ENCODE data around the gene UBN1.

Gene UBN1

DNA sequence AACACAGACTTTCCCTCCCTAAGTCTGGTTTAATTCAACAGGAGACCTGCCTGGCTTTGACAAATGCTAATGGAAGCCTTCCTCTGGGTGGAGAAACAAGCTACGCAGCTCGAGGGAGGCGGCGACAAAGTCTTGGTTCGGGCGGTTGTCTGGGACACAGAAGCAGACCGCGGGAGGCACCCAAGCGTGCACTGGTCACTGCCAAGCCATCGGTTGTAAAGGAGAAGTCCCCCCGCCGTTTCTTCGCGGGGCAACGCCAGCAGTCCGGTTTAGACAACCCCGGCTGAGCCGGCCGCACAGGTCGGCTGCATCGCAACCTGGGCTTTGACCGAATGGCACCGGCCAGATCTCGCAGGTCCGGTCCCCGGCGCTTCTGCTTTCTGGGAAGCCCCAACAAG lies 779 bp upstream of the UBN1 start:
- peak overlapping the region; percentile 98 for H3K9ac ChIP-seq (ENCODE audit: insufficient read length)
- no peaks in the 10 kb centered on the region for H3K9me3 ChIP-seq (ENCODE audit: low read depth, low read length)
- TF ChIP-seq POLR2AphosphoS5 (IDR thresholded peaks at IDR 0.05; ENCODE audit: borderline replicate concordance, low read depth, low read length) = no peak
- no peak for TF ChIP-seq EZH2 (IDR thresholded peaks at IDR 0.05)
- no peak for TF ChIP-seq FOXP2 (optimal IDR thresholded peaks at IDR 0.05; ENCODE audit: control extremely low read depth, extremely low read length, insufficient read depth)
- peaks cover 38% of the 10 kb centered on the region for H3K36me3 ChIP-seq (ENCODE audit: insufficient read depth, low read length)
- H3K4me3 ChIP-seq = peak overlapping the region; percentile 95
- no peak for DNase-seq (ENCODE audit: low read depth, low spot score)
- 0 out of 2 replicates have a peak overlapping the region, but pooled peaks have one; percentile 82 for H3K27ac ChIP-seq

GRCh38 chr16:4847774-4848587 lies 700 bp downstream of the UBN1 start:
- no peak for TF ChIP-seq POLR2AphosphoS5 (IDR thresholded peaks at IDR 0.05; ENCODE audit: borderline replicate concordance, low read depth, low read length)
- no peak for TF ChIP-seq FOXP2 (optimal IDR thresholded peaks at IDR 0.05; ENCODE audit: control extremely low read depth, extremely low read length, insufficient read depth)
- TF ChIP-seq EZH2 (IDR thresholded peaks at IDR 0.05) = no peak
- peak overlapping the region; percentile 49; the same call in 1 of the 2 replicates for H3K27ac ChIP-seq
- H3K9me3 ChIP-seq (ENCODE audit: low read depth, low read length) = no peaks in the 10 kb centered on the region
- peaks cover 27% of the 10 kb centered on the region for H3K36me3 ChIP-seq (ENCODE audit: insufficient read depth, low read length)
- peak overlapping the region; percentile 95 for H3K4me3 ChIP-seq
- no peak for DNase-seq (ENCODE audit: low read depth, low spot score)
- peak overlapping the region; percentile 98 for H3K9ac ChIP-seq (ENCODE audit: insufficient read length)

- H3K4me3 ChIP-seq = peak overlapping the region; percentile 7
- DNase-seq (ENCODE audit: low read depth, low spot score) = no peak
- no peak for TF ChIP-seq POLR2AphosphoS5 (IDR thresholded peaks at IDR 0.05; ENCODE audit: borderline replicate concordance, low read depth, low read length)
- no peak for TF ChIP-seq EZH2 (IDR thresholded peaks at IDR 0.05)
- no peak for TF ChIP-seq FOXP2 (optimal IDR thresholded peaks at IDR 0.05; ENCODE audit: control extremely low read depth, extremely low read length, insufficient read depth)
- peaks cover 23% of the 10 kb centered on the region for H3K36me3 ChIP-seq (ENCODE audit: insufficient read depth, low read length)
- H3K9ac ChIP-seq (ENCODE audit: insufficient read length) = peak overlapping the region; percentile 43
- no peaks in the 10 kb centered on the region for H3K9me3 ChIP-seq (ENCODE audit: low read depth, low read length)
- no peak overlapping the region for H3K27ac ChIP-seq
Measured at GRCh38 chr16:4850211-4850610, 2.9 kb downstream of the UBN1 start.

- Histone ChIP-seq H3K9ac (ENCODE audit: insufficient read length) (no peak overlapping the region), H3K36me3 (ENCODE audit: insufficient read depth, low read length) (peaks cover 35% of the 10 kb centered on the region), H3K27ac (0 out of 2 replicates have a peak overlapping the region, but pooled peaks have one; percentile 34), H3K4me3 (no peak overlapping the region), H3K9me3 (ENCODE audit: low read depth, low read length) (no peaks in the 10 kb centered on the region)
- TF ChIP-seq EZH2 (IDR thresholded peaks at IDR 0.05) (no peak), POLR2AphosphoS5 (IDR thresholded peaks at IDR 0.05; ENCODE audit: borderline replicate concordance, low read depth, low read length) (no peak), FOXP2 (optimal IDR thresholded peaks at IDR 0.05; ENCODE audit: control extremely low read depth, extremely low read length, insufficient read depth) (no peak)
- no peak for DNase-seq (ENCODE audit: low read depth, low spot score)
Measured at GRCh38 chr16:4852221-4852872, 5.1 kb downstream of the UBN1 start.

DNA sequence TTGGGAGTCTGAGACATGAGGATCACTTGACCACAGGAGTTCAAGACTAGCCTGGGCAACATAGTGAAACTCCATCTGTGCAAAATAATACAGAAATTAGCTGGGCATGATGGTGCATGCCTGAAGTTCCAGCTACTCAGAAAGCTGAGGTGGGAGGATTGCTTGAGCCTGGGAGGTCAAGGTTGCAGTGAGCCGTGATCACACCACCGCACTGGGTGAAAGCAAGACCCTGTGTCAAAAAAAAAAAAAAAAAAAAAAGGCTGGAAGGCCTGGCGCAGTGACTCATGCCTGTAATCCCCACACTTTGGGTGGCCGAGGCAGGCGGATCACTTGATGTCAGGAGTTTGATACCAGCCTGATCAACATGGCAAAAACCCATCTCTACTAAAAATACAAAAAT lies 8.1 kb downstream of the UBN1 start:
- H3K27ac ChIP-seq = no peak overlapping the region
- DNase-seq (ENCODE audit: low read depth, low spot score) = no peak
- H3K9ac ChIP-seq (ENCODE audit: insufficient read length) = no peak overlapping the region
- H3K9me3 ChIP-seq (ENCODE audit: low read depth, low read length) = no peaks in the 10 kb centered on the region
- peaks cover 65% of the 10 kb centered on the region for H3K36me3 ChIP-seq (ENCODE audit: insufficient read depth, low read length)
- no peak overlapping the region for H3K4me3 ChIP-seq
- no peak for TF ChIP-seq EZH2 (IDR thresholded peaks at IDR 0.05)
- TF ChIP-seq POLR2AphosphoS5 (IDR thresholded peaks at IDR 0.05; ENCODE audit: borderline replicate concordance, low read depth, low read length) = no peak
- no peak for TF ChIP-seq FOXP2 (optimal IDR thresholded peaks at IDR 0.05; ENCODE audit: control extremely low read depth, extremely low read length, insufficient read depth)

DNA sequence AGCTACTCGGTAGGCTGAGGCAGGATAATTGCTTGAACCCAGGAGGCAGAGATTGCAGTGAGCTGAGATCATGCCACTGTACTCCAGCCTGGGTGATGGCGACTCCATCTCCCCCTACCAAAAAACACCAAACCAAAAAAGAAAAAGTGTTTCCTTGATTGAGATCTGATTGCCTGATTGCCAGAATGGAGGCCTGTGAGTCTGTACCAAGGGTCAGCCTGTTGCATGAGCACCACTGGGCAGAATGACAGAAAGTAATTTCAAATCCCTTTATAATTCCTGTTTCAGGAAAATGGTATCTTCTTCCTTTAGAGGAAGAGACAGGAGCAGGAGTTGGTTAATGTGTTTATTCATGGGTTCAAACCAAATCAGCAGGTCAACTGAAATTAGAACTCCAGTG lies 8.5 kb downstream of the UBN1 start:
- TF ChIP-seq POLR2AphosphoS5 (IDR thresholded peaks at IDR 0.05; ENCODE audit: borderline replicate concordance, low read depth, low read length) (no peak), EZH2 (IDR thresholded peaks at IDR 0.05) (no peak), FOXP2 (optimal IDR thresholded peaks at IDR 0.05; ENCODE audit: control extremely low read depth, extremely low read length, insufficient read depth) (no peak)
- Histone ChIP-seq H3K9me3 (ENCODE audit: low read depth, low read length) (no peaks in the 10 kb centered on the region), H3K36me3 (ENCODE audit: insufficient read depth, low read length) (peaks cover 69% of the 10 kb centered on the region), H3K27ac (no peak overlapping the region), H3K9ac (ENCODE audit: insufficient read length) (no peak overlapping the region), H3K4me3 (no peak overlapping the region)
- no peak for DNase-seq (ENCODE audit: low read depth, low spot score)

- Histone ChIP-seq H3K9ac (ENCODE audit: insufficient read length) (no peak overlapping the region), H3K36me3 (ENCODE audit: insufficient read depth, low read length) (peaks cover 78% of the 10 kb centered on the region), H3K9me3 (ENCODE audit: low read depth, low read length) (no peaks in the 10 kb centered on the region), H3K4me3 (no peak overlapping the region), H3K27ac (no peak overlapping the region)
- no peak for DNase-seq (ENCODE audit: low read depth, low spot score)
- TF ChIP-seq FOXP2 (optimal IDR thresholded peaks at IDR 0.05; ENCODE audit: control extremely low read depth, extremely low read length, insufficient read depth) = no peak
- no peak for TF ChIP-seq EZH2 (IDR thresholded peaks at IDR 0.05)
- TF ChIP-seq POLR2AphosphoS5 (IDR thresholded peaks at IDR 0.05; ENCODE audit: borderline replicate concordance, low read depth, low read length) = no peak
Measured at GRCh38 chr16:4859190-4859899, 12.1 kb downstream of the UBN1 start.

- no peak overlapping the region for H3K9ac ChIP-seq (ENCODE audit: insufficient read length)
- TF ChIP-seq POLR2AphosphoS5 (IDR thresholded peaks at IDR 0.05; ENCODE audit: borderline replicate concordance, low read depth, low read length) = no peak
- TF ChIP-seq EZH2 (IDR thresholded peaks at IDR 0.05) = no peak
- TF ChIP-seq FOXP2 (optimal IDR thresholded peaks at IDR 0.05; ENCODE audit: control extremely low read depth, extremely low read length, insufficient read depth) = no peak
- DNase-seq (ENCODE audit: low read depth, low spot score) = no peak
- no peak overlapping the region for H3K4me3 ChIP-seq
- H3K27ac ChIP-seq = no peak overlapping the region
- H3K36me3 ChIP-seq (ENCODE audit: insufficient read depth, low read length) = peaks cover 78% of the 10 kb centered on the region
- H3K9me3 ChIP-seq (ENCODE audit: low read depth, low read length) = no peaks in the 10 kb centered on the region
Measured at GRCh38 chr16:4859900-4860255, 12.6 kb downstream of the UBN1 start.

Measured in SK-N-MC (cell line).